Colonic mucosa (tissue), 4 donors: Measurements from ENCODE around the gene AP5Z1. TPM values are rescaled to one million over a fixed set of nuclear protein-coding genes. Genes with fewer than 3 reads are reported as not detected.

Experiments
- DNase-seq: peaks from one replicate; pipeline ENCODE4 v3.0.0-alpha.2; 2020
- H3K27ac ChIP-seq: fragments of 200-600 bp; one replicate; pipeline ENCODE4 v1.8.0; 2021
- H3K27me3 ChIP-seq: fragments of 200-600 bp; one replicate; pipeline ENCODE4 v1.8.0; 2021
- H3K36me3 ChIP-seq: fragments of 200-600 bp; one replicate; pipeline ENCODE4 v1.8.0; 2021
- H3K4me1 ChIP-seq: fragments of 200-600 bp; one replicate; pipeline ENCODE4 v1.8.0; 2021; ENCODE audit warnings: mild to moderate bottlenecking
- H3K4me3 ChIP-seq: fragments of 200-600 bp; one replicate; pipeline ENCODE4 v1.8.0; 2021
- H3K9ac ChIP-seq, 2 donors: one replicate each; pipeline ENCODE4 v1.7.0; 2013; ENCODE audit warnings: control low read depth in 2 of 2, low read depth in 2 of 2, low read length in 2 of 2
- H3K9me3 ChIP-seq: fragments of 200-600 bp; one replicate; pipeline ENCODE4 v1.8.0; 2021
- CTCF ChIP-seq: fragments of 200-600 bp; IDR thresholded peaks from one replicate; pipeline ENCODE4 v1.8.0; 2022; ENCODE audit warnings: antibody characterized with exemption, mild to moderate bottlenecking
- intact Hi-C: fragments of 100-400 bp; cut with DNase I; formaldehyde crosslinking; loops from one replicate; pipeline ENCODE4 v1.14.1; 2022
- total RNA-seq, 2 donors: library from RNA; stranded (reverse); fragmentation: NEBNext Ultra II Directional in 1 of 2; extraction: Animal tissue kit (Norgen Biotek cat#: 25700) in 1 of 2; gene quantifications; one replicate each; pipeline ENCODE4 v1.2.1, GENCODE V29; 2021
- donor health status: healthy.
- donor health status: DM: no; HTN: no; CAD: no.
- donor health status: DM: no; HTN: no; CAD: no.

The AP5Z1 gene
- total RNA-seq, 2 donors from 2014 or later = 27.9 to 49.9 TPM

GRCh38 chr7:4808565-4808964, 33.1 kb downstream of the AP5Z1 start:
- Histone ChIP-seq H3K9ac (no peak overlapping the region), H3K9me3 (no peaks in the 10 kb centered on the region), H3K27ac (no peak overlapping the region), H3K4me3 (no peak overlapping the region), H3K4me1 (no peaks in the 10 kb centered on the region), H3K36me3 (no peaks in the 10 kb centered on the region), H3K27me3 (no peaks in the 10 kb centered on the region)
- DNase-seq = no peak
- intact Hi-C loops = no loop called here
- TF ChIP-seq CTCF = no peak

DNA sequence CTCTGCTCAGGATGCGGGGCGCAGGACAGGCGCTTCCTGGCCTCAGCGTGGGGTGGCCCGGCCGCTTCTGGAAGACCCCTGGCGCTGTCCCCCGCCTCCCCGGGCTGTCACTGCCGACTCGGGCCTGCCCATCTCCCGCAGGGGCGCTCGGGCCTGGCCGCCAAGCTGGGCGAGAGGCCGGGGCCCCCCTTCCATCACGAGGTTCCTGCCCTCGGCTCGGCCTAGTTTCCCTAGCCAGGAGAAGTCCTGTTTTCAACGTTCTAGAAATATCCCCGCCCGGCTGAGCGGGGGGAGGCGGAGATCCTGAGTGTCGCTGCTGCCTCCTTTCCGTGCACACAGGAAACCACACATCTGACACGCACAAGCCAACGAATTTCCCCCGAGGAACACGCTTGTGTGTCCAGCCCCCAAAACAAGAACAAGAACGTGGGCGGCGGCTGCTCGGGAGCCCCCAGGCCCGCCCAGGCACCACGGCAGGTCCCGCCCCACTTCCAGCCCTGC, 33.7 kb downstream of the AP5Z1 start:
- Histone ChIP-seq H3K9ac (no peak overlapping the region), H3K27me3 (no peaks in the 10 kb centered on the region), H3K4me3 (no peak overlapping the region), H3K27ac (no peak overlapping the region), H3K4me1 (no peaks in the 10 kb centered on the region), H3K9me3 (no peaks in the 10 kb centered on the region), H3K36me3 (no peaks in the 10 kb centered on the region)
- intact Hi-C loops = no loop called here
- DNase-seq = no peak
- no peak for TF ChIP-seq CTCF

DNA sequence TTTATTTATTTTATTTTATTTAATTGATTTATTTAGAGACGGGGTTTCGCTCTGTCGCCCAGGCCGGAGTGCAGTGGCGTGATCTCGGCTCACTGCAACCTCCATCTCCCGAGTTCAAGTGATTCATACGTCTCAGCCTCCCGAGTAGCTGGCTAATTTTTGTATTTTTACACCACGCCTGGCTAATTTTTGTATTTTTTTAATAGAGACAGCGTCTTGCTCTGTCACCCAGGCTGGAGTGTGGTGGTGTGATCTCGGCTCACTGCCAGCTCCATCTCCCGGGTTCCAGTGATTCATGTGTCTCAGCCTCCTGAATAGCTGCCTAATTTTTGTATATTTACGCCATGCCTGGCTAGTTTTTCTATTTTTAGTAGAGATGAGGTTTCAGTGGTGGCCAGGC, 34.2 kb downstream of the AP5Z1 start:
- TF ChIP-seq CTCF = no peak
- H3K27me3 ChIP-seq = no peaks in the 10 kb centered on the region
- H3K4me3 ChIP-seq = no peak overlapping the region
- no peak for DNase-seq
- intact Hi-C loops = no loop called here
- no peaks in the 10 kb centered on the region for H3K36me3 ChIP-seq
- no peaks in the 10 kb centered on the region for H3K9me3 ChIP-seq
- no peak overlapping the region for H3K9ac ChIP-seq
- no peaks in the 10 kb centered on the region for H3K4me1 ChIP-seq
- H3K27ac ChIP-seq = no peak overlapping the region

DNA sequence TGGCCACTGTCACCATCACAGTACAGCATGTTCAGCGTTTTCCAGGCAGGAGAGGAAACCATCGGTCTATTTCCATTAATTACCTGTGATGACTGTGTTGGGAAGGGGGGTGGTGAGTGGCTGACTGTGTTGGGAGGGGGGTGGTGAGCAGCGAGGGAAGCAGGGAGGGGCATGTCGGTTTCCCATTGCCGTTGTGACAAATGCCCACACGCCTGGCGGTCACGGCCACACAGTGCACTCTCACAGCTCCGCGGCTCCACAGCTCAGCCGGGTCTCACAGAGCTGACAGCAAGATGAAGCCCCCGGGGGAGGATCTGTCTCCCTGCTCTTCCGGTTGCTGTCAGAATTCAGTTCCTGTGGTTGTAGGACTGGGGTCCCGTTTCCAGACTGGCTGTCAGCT, 39.0 kb downstream of the AP5Z1 start:
- TF ChIP-seq CTCF = no peak
- Histone ChIP-seq H3K4me1 (no peaks in the 10 kb centered on the region), H3K27me3 (no peaks in the 10 kb centered on the region), H3K9ac (no peak overlapping the region), H3K9me3 (no peaks in the 10 kb centered on the region), H3K4me3 (no peak overlapping the region), H3K27ac (no peak overlapping the region), H3K36me3 (no peaks in the 10 kb centered on the region)
- no peak for DNase-seq
- intact Hi-C loops = no loop called here

DNA sequence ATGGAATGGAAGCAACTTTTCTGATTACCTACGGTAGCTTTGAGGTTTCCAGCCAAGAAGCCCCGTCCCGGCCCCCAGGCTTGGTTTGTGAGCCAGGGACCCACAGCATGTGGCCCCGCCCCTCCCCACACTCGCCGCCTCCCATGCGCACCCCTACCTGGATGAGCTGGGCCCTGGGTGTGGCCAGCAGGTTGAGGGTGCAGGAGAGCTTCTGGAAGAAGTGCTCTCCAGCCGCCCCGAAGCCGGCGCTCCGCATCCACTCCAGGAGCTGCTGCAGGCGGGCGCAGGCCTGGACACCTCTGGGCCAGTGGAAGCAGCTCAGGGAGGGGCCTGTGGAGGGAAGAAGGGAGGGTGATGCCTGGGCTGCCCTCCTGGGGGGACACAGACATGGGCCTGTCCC, 39.7 kb downstream of the AP5Z1 start:
- H3K27ac ChIP-seq = no peak overlapping the region
- intact Hi-C loops = no loop called here
- no peaks in the 10 kb centered on the region for H3K36me3 ChIP-seq
- H3K9me3 ChIP-seq = no peaks in the 10 kb centered on the region
- TF ChIP-seq CTCF = no peak
- H3K27me3 ChIP-seq = no peaks in the 10 kb centered on the region
- H3K4me3 ChIP-seq = no peak overlapping the region
- no peak for DNase-seq
- no peak overlapping the region for H3K9ac ChIP-seq
- H3K4me1 ChIP-seq = no peaks in the 10 kb centered on the region
